Naive thymus-derived CD8-positive, alpha-beta T cell (primary cell): ENCODE data around the gene RHCG. TPM values are rescaled to one million over a fixed set of nuclear protein-coding genes. Genes with fewer than 3 reads are reported as not detected.
A peak's percentile ranks its signal among the peaks of the same experiment; 100 is the strongest.

Source experiments
- ATAC-seq, 2 donors: fragments of 150-1000 bp; cut with Tn5 transposase in 1 of 2; sonication (Bioruptor Pico), chemical (Tn5 transposase) in 1 of 2; 1 replicate in 1 of 2; 2 replicates in 1 of 2; pipeline ENCODE4 v1.10.0; 2021; ENCODE audit warnings: mild to moderate bottlenecking in 2 of 2, moderate library complexity in 2 of 2
- POLR2A ChIA-PET: fragments of 350-600 bp; sonication (Branson Sonifier 250); formaldehyde crosslinking; loops from one replicate; lab custom pipeline; 2021; ENCODE audit warnings: antibody characterized with exemption; lab: Charles Lee
- DNase-seq, 10 donors: peaks; one replicate each; pipeline versions ENCODE4 v3.0.0 to v3.0.0-alpha.2; 2020 to 2022
- H3K27ac Mint-ChIP-seq, 10 donors: one replicate each; pipeline ENCODE4 v1.8.0; 2020 to 2022; ENCODE audit warnings: mild to moderate bottlenecking in 10 of 10, mixed read lengths in 10 of 10, moderate library complexity in 4 of 10, inconsistent platforms in 1 of 10
- H3K27me3 Mint-ChIP-seq, 5 donors: one replicate each; pipeline ENCODE4 v1.8.0; 2021 to 2022; ENCODE audit warnings: mixed read lengths in 5 of 5
- H3K36me3 Mint-ChIP-seq, 3 donors: one replicate each; pipeline ENCODE4 v1.8.0; 2020 to 2022; ENCODE audit warnings: mixed read lengths in 3 of 3, mild to moderate bottlenecking in 2 of 3, inconsistent platforms in 1 of 3
- H3K4me1 Mint-ChIP-seq, 4 donors: one replicate each; pipeline ENCODE4 v1.8.0; 2021 to 2022; ENCODE audit warnings: mixed read lengths in 4 of 4
- H3K4me3 Mint-ChIP-seq, 10 donors: one replicate each; pipeline ENCODE4 v1.8.0; 2020 to 2022; ENCODE audit warnings: mild to moderate bottlenecking in 10 of 10, mixed read lengths in 10 of 10, moderate library complexity in 6 of 10, inconsistent platforms in 1 of 10
- H3K9me3 Mint-ChIP-seq, 9 donors: one replicate each; pipeline ENCODE4 v1.8.0; 2020 to 2022; ENCODE audit warnings: mixed read lengths in 9 of 9, mild to moderate bottlenecking in 3 of 9, inconsistent platforms in 1 of 9, moderate library complexity in 1 of 9
- polyA plus RNA-seq, 3 donors: library from polyadenylated mRNA; unstranded; fragments of 300-500 nt; fragmentation: Illumina TruSeq; gene quantifications; one replicate each; pipeline ENCODE4 v1.2.3, GENCODE V29; 2021
- total RNA-seq, 8 experiments: library from RNA in 2 of 8; stranded (reverse) in 2 of 8; gene quantifications; one replicate each; pipeline ENCODE4 v1.2.3 and lab custom pipeline; 2021 to 2026

RHCG gene
- total and polyA plus RNA-seq, 5 experiments from 2014 or later, result not detected

DNA sequence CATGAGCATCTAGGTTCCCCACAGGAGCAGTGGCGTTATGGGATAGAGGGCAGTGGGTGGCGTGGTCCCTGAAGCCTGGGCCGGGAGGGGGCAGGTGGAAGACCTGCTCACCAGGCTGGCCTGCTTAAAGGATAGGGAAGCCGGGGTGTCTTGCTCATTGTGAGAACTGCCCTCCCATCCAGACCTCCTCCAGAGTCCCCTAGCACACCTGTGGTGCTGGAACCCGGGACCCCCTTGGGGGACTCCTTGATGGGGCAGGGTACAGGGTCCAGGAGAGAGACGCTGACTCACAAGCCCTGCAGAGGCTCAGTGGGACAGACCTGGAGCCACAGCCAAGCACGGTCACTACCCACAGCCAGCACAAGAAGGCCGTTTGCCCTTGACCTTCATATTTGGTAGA lies 2.8 kb upstream of the RHCG start:
- Mint-ChIP-seq H3K36me3 (no peaks in the 10 kb centered on the region), H3K27me3 (peaks cover 30 to 83% (median 50%) of the 10 kb centered on the region in 5 donors)

DNA sequence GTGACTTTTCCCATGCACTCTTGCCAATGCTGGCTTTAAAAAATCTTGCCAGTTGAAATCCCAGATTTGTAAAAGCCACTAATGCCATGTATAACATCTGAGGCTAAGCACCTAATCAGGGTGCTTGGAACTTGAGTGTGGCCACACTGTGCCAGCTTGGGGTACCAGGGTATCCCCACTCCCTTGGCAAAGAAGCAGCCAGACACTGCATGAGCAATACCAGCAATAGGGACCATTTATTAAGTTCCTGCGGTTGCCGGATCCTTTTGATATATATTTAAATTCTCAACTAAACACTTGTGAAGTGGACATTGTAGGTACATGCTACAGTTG lies 2.2 kb upstream of the RHCG start:
- DNase-seq, result no peak
- Mint-ChIP-seq H3K27me3 (peaks cover 33 to 86% (median 54%) of the 10 kb centered on the region in 5 donors), H3K4me1 (peaks cover 0 to 12% (median 9%) of the 10 kb centered on the region in 4 donors), H3K27ac (no peak overlapping the region), H3K9me3 (no peaks in the 10 kb centered on the region), H3K36me3 (no peaks in the 10 kb centered on the region), H3K4me3 (no peak overlapping the region)
- POLR2A ChIA-PET, result no interaction called here
- no peak for ATAC-seq

More for the DNA sequence above, 2.8 kb upstream of the RHCG start:
- POLR2A ChIA-PET, result no interaction called here
- peaks cover 0 to 12% (median 9%) of the 10 kb centered on the region in 4 donors for H3K4me1 Mint-ChIP-seq
- ATAC-seq (no peak), DNase-seq (no peak)
- no peak overlapping the region for H3K27ac Mint-ChIP-seq
- H3K9me3 Mint-ChIP-seq, result no peaks in the 10 kb centered on the region
- no peak overlapping the region for H3K4me3 Mint-ChIP-seq

DNA sequence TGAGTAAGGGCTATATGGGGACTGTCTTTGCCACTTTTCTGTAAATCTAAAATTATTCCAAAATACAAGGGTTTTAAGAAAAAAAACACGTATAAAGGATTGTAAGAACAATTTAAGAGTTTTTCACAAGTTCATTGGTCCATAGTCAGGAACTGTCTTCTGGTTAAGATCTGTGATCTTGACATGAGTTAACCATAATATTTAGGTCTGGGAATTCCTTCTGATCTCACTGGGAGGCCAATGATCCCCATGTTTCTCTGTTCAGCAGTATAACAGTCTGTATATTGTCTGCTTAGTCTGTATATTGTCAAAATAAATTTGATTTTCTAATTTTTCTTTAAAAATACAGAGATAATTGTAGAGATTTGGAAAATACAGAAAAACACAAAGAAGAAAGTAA lies 848 bp upstream of the RHCG start:
- Mint-ChIP-seq H3K4me1 (peaks cover 0 to 12% (median 9%) of the 10 kb centered on the region in 4 donors), H3K9me3 (no peaks in the 10 kb centered on the region), H3K27me3 (peaks cover 29 to 80% (median 51%) of the 10 kb centered on the region in 5 donors), H3K4me3 (no peak overlapping the region), H3K36me3 (no peaks in the 10 kb centered on the region), H3K27ac (no peak overlapping the region)
- DNase-seq (no peak), ATAC-seq (no peak)
- POLR2A ChIA-PET, result no interaction called here

DNA sequence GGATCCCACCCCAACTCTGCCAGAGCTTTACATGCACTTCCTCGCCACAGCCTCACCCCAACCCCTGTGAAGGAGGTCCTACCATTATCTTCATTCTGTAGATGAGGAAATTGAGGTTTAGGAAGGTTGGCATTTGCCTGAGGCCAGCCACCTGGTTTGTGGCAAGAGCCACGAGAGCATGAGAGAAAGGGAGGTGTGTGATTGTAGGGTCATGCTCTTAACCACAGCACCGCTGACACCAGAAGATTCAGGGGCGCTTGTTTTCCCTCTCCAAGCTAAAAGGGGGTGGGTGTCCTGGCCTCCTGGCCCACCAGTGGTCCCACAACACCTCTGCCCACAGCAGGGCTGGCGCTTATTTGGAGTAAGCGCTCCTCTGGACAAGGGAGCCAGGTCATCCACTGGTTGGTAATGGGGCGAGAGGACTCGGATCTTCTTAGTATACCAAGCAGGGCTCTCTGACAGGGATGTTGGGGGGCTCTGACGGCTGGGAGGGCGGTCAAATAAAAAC lies 691 bp downstream of the RHCG start:
- peak in 1 of 2 donors; percentile 20 for ATAC-seq
- Mint-ChIP-seq H3K9me3 (no peaks in the 10 kb centered on the region), H3K36me3 (no peaks in the 10 kb centered on the region), H3K4me3 (peak overlapping the region in 6 of 10 donors; percentile 7 to 60 (median 50)), H3K27ac (peak overlapping the region in 1 of 10 donors; percentile 67), H3K4me1 (peaks cover 0 to 12% (median 9%) of the 10 kb centered on the region in 4 donors), H3K27me3 (peaks cover 24 to 78% (median 49%) of the 10 kb centered on the region in 5 donors)
- DNase-seq, result no peak
- POLR2A ChIA-PET, result no interaction called here

DNA sequence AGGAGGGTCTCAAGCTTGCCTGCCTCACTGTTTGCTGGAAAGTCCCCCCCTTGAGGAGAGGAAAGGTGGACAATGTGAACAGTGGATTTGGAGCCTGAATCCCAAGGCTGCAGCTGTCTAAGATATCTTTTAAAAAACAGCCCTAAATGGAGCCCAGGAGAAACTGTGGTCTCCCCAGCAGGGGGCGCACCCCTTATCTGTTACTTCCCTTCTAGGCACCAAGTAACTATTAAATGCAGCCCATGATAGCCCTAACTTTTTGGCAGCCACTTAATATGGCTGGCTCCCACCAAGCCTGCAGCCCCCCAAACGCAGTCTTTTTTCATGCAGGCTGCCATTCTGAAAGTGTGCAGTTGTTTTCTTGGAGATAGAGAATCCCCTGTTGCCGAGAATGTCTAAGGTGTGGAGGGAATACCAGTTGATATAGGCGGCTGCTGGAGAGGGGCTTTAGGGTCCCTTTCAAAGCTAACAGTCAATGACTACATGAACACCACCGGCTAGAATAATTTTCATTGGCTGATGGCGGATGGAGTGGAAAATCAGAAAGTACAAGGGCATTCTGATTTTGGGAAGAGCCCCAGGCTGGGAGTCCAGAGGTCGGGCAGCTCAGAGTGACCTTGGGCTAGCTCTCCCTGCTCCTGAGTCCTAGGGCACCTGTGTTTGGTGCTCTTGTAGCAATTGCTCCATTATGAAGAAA lies 1.3 kb downstream of the RHCG start:
- ATAC-seq, result no peak
- H3K27me3 Mint-ChIP-seq, result peaks cover 27 to 79% (median 54%) of the 10 kb centered on the region in 5 donors
- H3K9me3 Mint-ChIP-seq, result no peaks in the 10 kb centered on the region
- no peaks in the 10 kb centered on the region for H3K36me3 Mint-ChIP-seq
- peak overlapping the region in 1 of 10 donors; percentile 67 for H3K27ac Mint-ChIP-seq
- DNase-seq, result peak in 1 of 10 donors; percentile 4
- H3K4me1 Mint-ChIP-seq, result peaks cover 0 to 12% (median 9%) of the 10 kb centered on the region in 4 donors
- peak overlapping the region in 1 of 10 donors; percentile 54 for H3K4me3 Mint-ChIP-seq
- POLR2A ChIA-PET, result no interaction called here

DNA sequence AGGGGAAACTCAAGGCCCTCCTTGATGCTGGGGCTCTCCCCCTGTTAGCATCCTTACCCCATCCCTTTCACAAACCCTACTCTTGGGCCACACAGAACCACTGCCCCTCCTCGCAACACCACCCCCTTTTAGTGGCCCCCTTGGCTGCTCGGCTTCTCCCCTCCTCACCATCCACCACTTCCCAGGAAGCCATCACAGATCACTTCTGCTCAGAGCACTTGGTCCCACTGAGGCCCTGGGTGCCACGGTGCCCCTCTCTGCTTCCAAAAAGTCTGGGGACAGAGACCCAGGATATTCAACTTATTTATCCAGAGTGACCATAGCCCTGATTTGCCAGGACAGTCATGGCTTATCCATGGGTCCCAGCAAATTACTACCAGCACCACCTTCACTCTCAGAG lies 2.4 kb downstream of the RHCG start:
- Mint-ChIP-seq H3K4me1 (peaks cover 0 to 12% (median 9%) of the 10 kb centered on the region in 4 donors), H3K27me3 (peaks cover 31 to 75% (median 54%) of the 10 kb centered on the region in 5 donors), H3K36me3 (no peaks in the 10 kb centered on the region)

DNA sequence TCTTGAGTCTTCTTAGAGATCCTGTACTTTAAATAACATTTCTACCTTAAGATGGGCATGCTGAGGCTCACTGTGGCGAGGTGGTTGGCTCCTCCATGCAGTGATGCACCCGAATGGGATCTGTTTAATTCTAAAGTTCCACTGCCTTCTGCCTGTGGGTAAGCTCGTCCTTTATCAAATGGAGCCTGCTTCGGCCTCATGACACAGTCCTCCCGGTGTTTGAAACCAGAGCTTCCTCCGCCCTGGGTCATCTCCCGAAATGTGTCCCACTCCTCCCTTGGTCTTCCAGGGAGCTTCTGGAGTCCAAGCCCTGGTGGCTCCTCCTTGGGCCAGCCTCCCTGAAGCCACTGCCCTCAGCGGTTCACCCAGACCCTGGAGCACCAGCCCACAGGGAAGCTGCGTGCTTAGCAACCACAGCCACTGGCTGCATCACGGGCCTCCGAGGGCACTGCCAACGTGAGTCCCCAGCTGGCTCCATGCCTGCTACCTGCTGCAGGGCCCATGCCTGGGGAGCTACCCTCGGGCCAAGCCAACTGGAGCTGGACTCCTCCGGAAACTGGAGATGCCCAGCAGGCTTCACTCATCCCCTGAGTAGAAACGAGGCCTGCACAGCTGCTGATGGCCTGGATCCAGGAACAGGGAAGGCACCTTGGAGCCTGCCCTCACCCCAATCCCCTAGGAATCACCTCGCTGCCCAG lies 3.3 kb downstream of the RHCG start:
- H3K4me1 Mint-ChIP-seq, result peaks cover 0 to 12% (median 9%) of the 10 kb centered on the region in 4 donors
- DNase-seq, result peak in 1 of 10 donors; percentile 14
- no peaks in the 10 kb centered on the region for H3K36me3 Mint-ChIP-seq
- H3K9me3 Mint-ChIP-seq, result no peaks in the 10 kb centered on the region
- POLR2A ChIA-PET, result no interaction called here
- no peak overlapping the region for H3K4me3 Mint-ChIP-seq
- no peak overlapping the region for H3K27ac Mint-ChIP-seq
- ATAC-seq, result no peak
- H3K27me3 Mint-ChIP-seq, result peaks cover 25 to 66% (median 46%) of the 10 kb centered on the region in 5 donors

More for the DNA sequence above, 2.4 kb downstream of the RHCG start:
- ATAC-seq (no peak), DNase-seq (peak in 1 of 10 donors; percentile 13)
- Mint-ChIP-seq H3K27ac (no peak overlapping the region), H3K4me3 (no peak overlapping the region), H3K9me3 (no peaks in the 10 kb centered on the region)
- POLR2A ChIA-PET, result no interaction called here

DNA sequence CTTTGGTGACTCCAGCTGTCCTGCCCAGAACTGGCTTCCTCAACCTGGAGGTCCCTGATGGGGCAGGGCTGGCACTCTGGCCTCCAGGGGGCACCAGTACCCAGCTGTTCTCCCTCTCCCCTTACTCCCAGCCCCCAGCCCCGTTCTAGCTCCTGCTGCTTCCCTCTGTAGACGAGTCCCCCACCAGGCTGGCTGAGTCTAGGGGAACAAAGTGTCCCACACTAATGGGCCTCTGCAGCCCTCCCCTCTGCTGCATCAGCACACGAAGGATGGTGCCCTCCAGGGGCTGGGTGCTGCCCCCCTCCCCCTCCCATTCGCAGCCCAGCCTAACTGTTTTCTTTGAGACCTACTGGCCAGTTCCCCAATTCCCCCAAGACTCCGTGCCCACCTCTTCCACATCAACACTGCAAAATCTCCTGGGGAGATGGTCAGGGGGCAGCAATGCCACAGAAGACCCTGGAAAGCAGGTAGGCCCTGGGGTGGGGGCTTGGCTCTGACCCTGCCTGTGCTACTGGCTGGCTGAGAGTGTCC lies 4.2 kb downstream of the RHCG start:
- H3K27ac Mint-ChIP-seq, result no peak overlapping the region
- peaks cover 0 to 12% (median 9%) of the 10 kb centered on the region in 4 donors for H3K4me1 Mint-ChIP-seq
- H3K27me3 Mint-ChIP-seq, result peaks cover 25 to 69% (median 51%) of the 10 kb centered on the region in 5 donors
- H3K4me3 Mint-ChIP-seq, result no peak overlapping the region
- no peaks in the 10 kb centered on the region for H3K9me3 Mint-ChIP-seq
- POLR2A ChIA-PET, result no interaction called here
- no peaks in the 10 kb centered on the region for H3K36me3 Mint-ChIP-seq
- peak in 1 of 10 donors; percentile 17 for DNase-seq
- no peak for ATAC-seq

DNA sequence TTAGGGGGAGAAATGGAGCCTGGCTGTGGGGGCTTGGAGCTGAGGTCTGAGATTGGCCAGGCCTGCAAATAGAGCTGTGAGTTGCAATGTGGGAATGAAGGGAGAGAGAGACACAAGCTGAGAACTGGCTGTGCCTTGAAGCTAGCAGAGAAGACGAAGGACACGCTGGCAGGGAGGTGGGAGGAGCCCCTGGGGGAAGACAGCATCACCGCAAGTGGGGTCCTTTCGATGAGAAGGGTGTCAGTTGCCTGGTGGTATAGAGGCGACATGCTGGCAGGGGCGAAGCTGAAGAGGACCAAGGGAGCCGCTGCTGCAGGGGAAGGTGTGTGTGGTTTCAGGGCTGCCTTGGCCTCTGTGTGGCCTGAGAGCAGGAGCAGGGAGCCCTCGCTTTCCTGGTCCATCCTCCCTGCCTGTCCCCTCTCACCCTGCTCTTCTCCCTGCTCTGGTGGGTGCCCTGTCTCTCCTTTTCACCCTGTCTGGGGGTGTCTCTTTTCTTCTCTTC lies 5.5 kb downstream of the RHCG start:
- ATAC-seq, result no peak
- H3K27ac Mint-ChIP-seq, result peak overlapping the region in 1 of 10 donors; percentile 51
- no peaks in the 10 kb centered on the region for H3K36me3 Mint-ChIP-seq
- no peaks in the 10 kb centered on the region for H3K9me3 Mint-ChIP-seq
- DNase-seq, result no peak
- H3K4me3 Mint-ChIP-seq, result no peak overlapping the region
- H3K27me3 Mint-ChIP-seq, result peaks cover 24 to 70% (median 47%) of the 10 kb centered on the region in 5 donors
- POLR2A ChIA-PET, result no interaction called here
- peaks cover 5 to 17% (median 10%) of the 10 kb centered on the region in 4 donors for H3K4me1 Mint-ChIP-seq

DNA sequence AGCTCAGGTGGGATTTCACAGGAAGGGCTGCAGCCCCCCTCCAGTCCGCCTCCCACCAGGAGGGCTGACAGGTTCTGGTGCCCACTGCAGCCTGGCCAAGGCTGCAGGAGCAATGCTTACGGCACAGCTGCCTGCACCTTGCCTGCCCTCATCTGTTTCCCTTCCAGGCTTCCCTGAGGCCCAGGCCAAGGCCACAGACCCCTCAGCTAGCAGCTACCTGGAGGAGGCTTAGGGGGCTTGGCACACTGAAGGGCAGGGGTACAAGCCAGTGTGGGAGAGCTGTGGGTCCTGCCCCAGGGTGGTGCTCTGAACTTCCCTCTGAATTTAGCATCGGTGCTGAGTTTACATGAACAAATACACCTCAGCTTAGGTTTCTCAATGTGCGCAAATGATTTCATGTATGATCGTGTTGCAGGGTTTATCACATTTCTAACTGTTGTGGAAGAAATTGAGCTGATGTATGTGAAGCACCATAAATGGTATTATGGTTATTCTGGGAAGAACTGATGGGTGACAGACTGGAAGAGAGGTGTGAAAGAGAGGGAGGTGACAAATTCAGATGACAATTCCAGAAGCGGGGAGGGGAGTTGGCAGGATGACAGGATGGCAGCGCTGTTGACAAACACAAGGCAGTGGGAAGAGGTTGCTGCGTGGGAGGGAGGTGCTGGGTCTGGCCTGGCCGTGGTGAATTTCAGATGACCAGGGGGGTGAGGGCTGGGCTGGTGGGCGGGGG lies 6.1 kb downstream of the RHCG start:
- DNase-seq, result no peak
- no peak for ATAC-seq
- Mint-ChIP-seq H3K4me3 (no peak overlapping the region), H3K4me1 (peaks cover 6 to 15% (median 11%) of the 10 kb centered on the region in 4 donors), H3K27ac (no peak overlapping the region), H3K36me3 (no peaks in the 10 kb centered on the region), H3K9me3 (peaks cover 0 to 1% (median 0%) of the 10 kb centered on the region in 9 donors), H3K27me3 (peaks cover 23 to 70% (median 48%) of the 10 kb centered on the region in 5 donors)
- POLR2A ChIA-PET, result no interaction called here

DNA sequence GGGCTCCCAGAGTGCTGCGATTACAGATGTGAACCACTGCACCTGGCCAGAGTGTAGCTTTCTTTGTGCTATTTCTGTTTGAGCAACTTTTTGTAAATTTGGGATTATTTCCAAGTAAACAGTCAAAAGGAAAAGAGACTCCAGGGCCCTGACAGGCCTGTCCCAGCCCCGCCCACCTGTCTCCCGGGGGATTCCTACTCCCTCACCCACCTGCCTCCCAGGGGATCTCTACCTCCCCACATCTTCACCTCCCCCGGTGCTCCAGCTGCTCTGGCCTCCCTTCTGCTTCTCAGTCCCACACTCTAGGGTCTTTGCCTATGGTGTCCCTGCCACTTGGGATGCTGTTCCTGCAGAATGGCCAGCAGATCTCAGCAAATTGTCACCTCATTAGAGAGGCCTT lies 7.0 kb downstream of the RHCG start:
- no peak for DNase-seq
- H3K27me3 Mint-ChIP-seq, result peaks cover 20 to 68% (median 48%) of the 10 kb centered on the region in 5 donors

DNA sequence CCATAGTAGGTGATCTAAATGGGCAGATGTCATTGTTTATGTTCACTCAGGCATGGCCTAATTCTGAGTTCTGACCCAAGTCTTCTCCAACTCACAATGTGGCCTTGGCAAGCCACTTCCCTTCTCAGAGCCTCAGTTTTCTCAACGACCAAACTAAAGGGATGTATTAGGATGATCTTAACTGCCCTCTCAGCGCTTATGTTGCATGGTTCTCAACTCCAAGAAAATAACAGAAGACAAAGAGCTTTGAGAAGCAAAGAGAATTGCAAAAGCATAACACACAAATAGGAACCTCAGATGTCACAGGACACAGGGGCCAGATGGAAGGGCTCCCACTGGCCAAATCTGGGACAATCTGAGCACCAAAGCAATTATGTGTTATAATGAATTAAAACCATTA lies 8.6 kb downstream of the RHCG start:
- peaks cover 0 to 1% (median 0%) of the 10 kb centered on the region in 9 donors for H3K9me3 Mint-ChIP-seq
- no peak for DNase-seq
- peak overlapping the region in 2 of 10 donors; percentile 15 to 62 for H3K4me3 Mint-ChIP-seq
- peaks cover 6 to 15% (median 11%) of the 10 kb centered on the region in 4 donors for H3K4me1 Mint-ChIP-seq
- ATAC-seq, result no peak
- H3K27ac Mint-ChIP-seq, result no peak overlapping the region
- POLR2A ChIA-PET, result no interaction called here
- H3K36me3 Mint-ChIP-seq, result no peaks in the 10 kb centered on the region
- peaks cover 19 to 73% (median 50%) of the 10 kb centered on the region in 5 donors for H3K27me3 Mint-ChIP-seq

More for the DNA sequence above, 7.0 kb downstream of the RHCG start:
- peaks cover 6 to 15% (median 11%) of the 10 kb centered on the region in 4 donors for H3K4me1 Mint-ChIP-seq
- H3K27ac Mint-ChIP-seq, result no peak overlapping the region
- no peak overlapping the region for H3K4me3 Mint-ChIP-seq
- no peak for ATAC-seq
- H3K9me3 Mint-ChIP-seq, result peaks cover 0 to 1% (median 0%) of the 10 kb centered on the region in 9 donors
- H3K36me3 Mint-ChIP-seq, result no peaks in the 10 kb centered on the region
- POLR2A ChIA-PET, result no interaction called here
